GM10847 (cell line): Measurements from ENCODE around the gene STK35.

ENCODE experiments used
- POLR2A ChIP-seq: IDR thresholded peaks from 2 replicates; pipeline ENCODE4 v1.6.1; 2011; ENCODE audit not compliant: insufficient read length; ENCODE audit errors: extremely low read depth

The STK35 gene

GRCh38 chr20:2178318-2179232 is 76.9 kb downstream of the STK35 start:
- TF ChIP-seq POLR2A: no peak

GRCh38 chr20:2179233-2179580 is 77.6 kb downstream of the STK35 start:
- TF ChIP-seq POLR2A: no peak

GRCh38 chr20:2179949-2180348 is 78.3 kb downstream of the STK35 start:
- TF ChIP-seq POLR2A: no peak

GRCh38 chr20:2183381-2183780 is 81.8 kb downstream of the STK35 start:
- TF ChIP-seq POLR2A: no peak

GRCh38 chr20:2195614-2196013 is 94.0 kb downstream of the STK35 start:
- no peak for TF ChIP-seq POLR2A

GRCh38 chr20:2197166-2197565 is 95.5 kb downstream of the STK35 start:
- no peak for TF ChIP-seq POLR2A
